ENCODE results near the gene PLXND1.

The PLXND1 gene

DNA sequence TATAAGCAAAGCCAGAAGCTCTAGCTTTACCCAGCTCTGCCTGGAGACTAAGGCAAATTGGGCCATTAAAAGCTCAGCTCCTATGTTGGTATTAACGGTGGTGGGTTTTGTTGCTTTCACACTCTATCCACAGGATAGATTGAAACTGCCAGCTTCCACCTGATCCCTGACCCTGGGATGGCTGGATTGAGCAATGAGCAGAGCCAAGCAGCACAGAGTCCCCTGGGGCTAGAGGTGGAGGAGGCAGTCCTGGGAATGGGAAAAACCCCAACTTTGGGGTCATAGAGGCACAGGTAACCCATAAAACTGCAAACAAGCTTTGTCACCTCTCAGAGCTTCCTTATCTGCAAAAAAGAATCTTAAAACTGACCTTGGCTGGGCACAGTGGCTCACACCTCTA, 71.4 kb downstream of the PLXND1 start:
- TF ChIP-seq, protein P1, sequence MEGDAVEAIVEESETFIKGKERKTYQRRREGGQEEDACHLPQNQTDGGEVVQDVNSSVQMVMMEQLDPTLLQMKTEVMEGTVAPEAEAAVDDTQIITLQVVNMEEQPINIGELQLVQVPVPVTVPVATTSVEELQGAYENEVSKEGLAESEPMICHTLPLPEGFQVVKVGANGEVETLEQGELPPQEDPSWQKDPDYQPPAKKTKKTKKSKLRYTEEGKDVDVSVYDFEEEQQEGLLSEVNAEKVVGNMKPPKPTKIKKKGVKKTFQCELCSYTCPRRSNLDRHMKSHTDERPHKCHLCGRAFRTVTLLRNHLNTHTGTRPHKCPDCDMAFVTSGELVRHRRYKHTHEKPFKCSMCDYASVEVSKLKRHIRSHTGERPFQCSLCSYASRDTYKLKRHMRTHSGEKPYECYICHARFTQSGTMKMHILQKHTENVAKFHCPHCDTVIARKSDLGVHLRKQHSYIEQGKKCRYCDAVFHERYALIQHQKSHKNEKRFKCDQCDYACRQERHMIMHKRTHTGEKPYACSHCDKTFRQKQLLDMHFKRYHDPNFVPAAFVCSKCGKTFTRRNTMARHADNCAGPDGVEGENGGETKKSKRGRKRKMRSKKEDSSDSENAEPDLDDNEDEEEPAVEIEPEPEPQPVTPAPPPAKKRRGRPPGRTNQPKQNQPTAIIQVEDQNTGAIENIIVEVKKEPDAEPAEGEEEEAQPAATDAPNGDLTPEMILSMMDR (IDR thresholded peaks at IDR 0.05; ENCODE audit: low read depth, low read length): no peak
- TF ChIP-seq, protein P2, sequence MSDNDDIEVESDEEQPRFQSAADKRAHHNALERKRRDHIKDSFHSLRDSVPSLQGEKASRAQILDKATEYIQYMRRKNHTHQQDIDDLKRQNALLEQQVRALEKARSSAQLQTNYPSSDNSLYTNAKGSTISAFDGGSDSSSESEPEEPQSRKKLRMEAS (IDR thresholded peaks at IDR 0.05; ENCODE audit: low read depth, low read length): no peak
- no peak for TF ChIP-seq MYC (IDR thresholded peaks at IDR 0.05; ENCODE audit: low read depth, low read length)
- TF ChIP-seq POLR2A (IDR thresholded peaks at IDR 0.05; ENCODE audit: extremely low read depth, insufficient read length): no peak

DNA sequence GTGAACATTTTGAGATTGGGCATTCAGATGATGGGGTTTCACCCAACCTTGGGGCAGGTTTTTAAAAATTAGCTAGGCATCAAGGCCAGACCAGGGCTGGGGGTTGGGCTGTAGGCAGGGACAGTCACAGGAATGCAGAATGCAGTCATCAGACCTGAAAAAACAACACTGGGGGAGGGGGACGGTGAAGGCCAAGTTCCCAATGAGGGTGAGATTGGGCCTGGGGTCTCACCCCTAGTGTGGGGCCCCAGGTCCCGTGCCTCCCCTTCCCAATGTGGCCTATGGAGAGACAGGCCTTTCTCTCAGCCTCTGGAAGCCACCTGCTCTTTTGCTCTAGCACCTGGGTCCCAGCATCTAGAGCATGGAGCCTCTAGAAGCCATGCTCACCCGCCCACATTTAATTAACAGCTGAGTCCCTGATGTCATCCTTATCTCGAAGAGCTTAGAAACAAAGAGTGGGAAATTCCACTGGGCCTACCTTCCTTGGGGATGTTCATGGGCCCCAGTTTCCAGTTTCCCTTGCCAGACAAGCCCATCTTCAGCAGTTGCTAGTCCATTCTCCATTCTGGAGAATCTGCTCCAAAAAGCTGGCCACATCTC, 71.9 kb downstream of the PLXND1 start:
- no peak overlapping the region for H3K4me3 ChIP-seq (ENCODE audit: low read depth, low read length)
- TF ChIP-seq, protein P2 (IDR thresholded peaks at IDR 0.05; ENCODE audit: low read depth, low read length): no peak
- TF ChIP-seq POLR2A (IDR thresholded peaks at IDR 0.05; ENCODE audit: extremely low read depth, insufficient read length): no peak
- TF ChIP-seq, protein P1 (IDR thresholded peaks at IDR 0.05; ENCODE audit: low read depth, low read length): no peak
- no peak for TF ChIP-seq MYC (IDR thresholded peaks at IDR 0.05; ENCODE audit: low read depth, low read length)
- DNase-seq (ENCODE audit: low read depth): no peak

More for the DNA sequence above, 71.4 kb downstream of the PLXND1 start:
- no peak overlapping the region for H3K4me3 ChIP-seq (ENCODE audit: low read depth, low read length)
- DNase-seq (ENCODE audit: low read depth): no peak

DNA sequence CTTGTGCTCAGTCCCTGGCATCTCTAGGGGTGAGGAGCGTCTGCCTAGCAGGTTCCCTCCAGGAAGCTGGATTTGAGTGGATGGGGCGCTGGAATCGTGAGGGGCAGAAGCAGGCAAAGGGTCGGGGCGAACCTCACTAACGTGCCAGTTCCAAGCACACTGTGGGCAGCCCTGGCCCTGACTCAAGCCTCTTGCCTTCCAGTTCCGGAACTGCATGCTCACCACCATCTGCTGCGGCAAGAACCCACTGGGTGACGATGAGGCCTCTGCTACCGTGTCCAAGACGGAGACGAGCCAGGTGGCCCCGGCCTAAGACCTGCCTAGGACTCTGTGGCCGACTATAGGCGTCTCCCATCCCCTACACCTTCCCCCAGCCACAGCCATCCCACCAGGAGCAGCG, 73.1 kb downstream of the PLXND1 start:
- DNase-seq (ENCODE audit: low read depth): no peak
- TF ChIP-seq, protein P1 (IDR thresholded peaks at IDR 0.05; ENCODE audit: low read depth, low read length): no peak
- TF ChIP-seq POLR2A (IDR thresholded peaks at IDR 0.05; ENCODE audit: extremely low read depth, insufficient read length) (no peak), MYC (IDR thresholded peaks at IDR 0.05; ENCODE audit: low read depth, low read length) (no peak)
- TF ChIP-seq, protein P2 (IDR thresholded peaks at IDR 0.05; ENCODE audit: low read depth, low read length): no peak

DNA sequence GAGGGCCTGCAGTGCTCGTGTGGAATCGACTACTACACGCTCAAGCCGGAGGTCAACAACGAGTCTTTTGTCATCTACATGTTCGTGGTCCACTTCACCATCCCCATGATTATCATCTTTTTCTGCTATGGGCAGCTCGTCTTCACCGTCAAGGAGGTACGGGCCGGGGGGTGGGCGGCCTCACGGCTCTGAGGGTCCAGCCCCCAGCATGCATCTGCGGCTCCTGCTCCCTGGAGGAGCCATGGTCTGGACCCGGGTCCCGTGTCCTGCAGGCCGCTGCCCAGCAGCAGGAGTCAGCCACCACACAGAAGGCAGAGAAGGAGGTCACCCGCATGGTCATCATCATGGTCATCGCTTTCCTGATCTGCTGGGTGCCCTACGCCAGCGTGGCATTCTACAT, 74.2 kb downstream of the PLXND1 start:
- DNase-seq (ENCODE audit: low read depth): no peak
- no peak overlapping the region for H3K4me3 ChIP-seq (ENCODE audit: low read depth, low read length)
- TF ChIP-seq POLR2A (IDR thresholded peaks at IDR 0.05; ENCODE audit: extremely low read depth, insufficient read length) (no peak), MYC (IDR thresholded peaks at IDR 0.05; ENCODE audit: low read depth, low read length) (no peak)
- TF ChIP-seq, protein P1 (IDR thresholded peaks at IDR 0.05; ENCODE audit: low read depth, low read length): no peak
- TF ChIP-seq, protein P2 (IDR thresholded peaks at IDR 0.05; ENCODE audit: low read depth, low read length): no peak

More for the DNA sequence above, 73.1 kb downstream of the PLXND1 start:
- no peak overlapping the region for H3K4me3 ChIP-seq (ENCODE audit: low read depth, low read length)

DNA sequence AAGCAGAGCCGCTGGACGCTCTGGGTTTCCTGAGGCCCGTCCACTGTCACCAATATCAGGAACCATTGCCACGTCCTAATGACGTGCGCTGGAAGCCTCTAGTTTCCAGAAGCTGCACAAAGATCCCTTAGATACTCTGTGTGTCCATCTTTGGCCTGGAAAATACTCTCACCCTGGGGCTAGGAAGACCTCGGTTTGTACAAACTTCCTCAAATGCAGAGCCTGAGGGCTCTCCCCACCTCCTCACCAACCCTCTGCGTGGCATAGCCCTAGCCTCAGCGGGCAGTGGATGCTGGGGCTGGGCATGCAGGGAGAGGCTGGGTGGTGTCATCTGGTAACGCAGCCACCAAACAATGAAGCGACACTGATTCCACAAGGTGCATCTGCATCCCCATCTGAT, 74.8 kb downstream of the PLXND1 start:
- H3K4me3 ChIP-seq (ENCODE audit: low read depth, low read length): no peak overlapping the region
- no peak for DNase-seq (ENCODE audit: low read depth)
- TF ChIP-seq, protein P2 (IDR thresholded peaks at IDR 0.05; ENCODE audit: low read depth, low read length): no peak
- TF ChIP-seq, protein P1 (IDR thresholded peaks at IDR 0.05; ENCODE audit: low read depth, low read length): no peak
- TF ChIP-seq POLR2A (IDR thresholded peaks at IDR 0.05; ENCODE audit: extremely low read depth, insufficient read length) (no peak), MYC (IDR thresholded peaks at IDR 0.05; ENCODE audit: low read depth, low read length) (no peak)

Data from NB4 (cell line).